H1 (cell line): ENCODE results near the gene PRKN. TPM values are rescaled to one million over a fixed set of nuclear protein-coding genes. Genes with fewer than 3 reads are reported as not detected.

Experiments
- POU5F1 ChIP-seq: IDR thresholded peaks from 2 replicates; pipeline ENCODE4 v1.6.1; 2011; ENCODE audit warnings: low read depth, mild to moderate bottlenecking, low read length, moderate library complexity
- RNF2 ChIP-seq: fragments of 200-900, 300-1000 bp; sonication (generic); IDR thresholded peaks from 2 replicates; pipeline ENCODE4 v1.7.1; 2016; ENCODE audit warnings: borderline replicate concordance, low read depth, mild to moderate bottlenecking, antibody characterized with exemption, low read length; ENCODE audit not compliant: poor library complexity, severe bottlenecking; ENCODE audit errors: missing control alignments
- polyA plus RNA-seq, 7 experiments: library from polyadenylated mRNA; depleted of rRNA in 3 of 7; stranded (reverse) in 5 of 7; unstranded in 2 of 7; fragments of >200 nt in 5 of 7; fragments of 200-250 nt in 2 of 7; gene quantifications; 1 replicate in 5 of 7; 2 replicates in 1 of 7; 4 replicates in 1 of 7; pipeline versions ENCODE4 v1.2.1 to v1.2.3, GENCODE V29; 2011 to 2013; ENCODE audit warnings: missing spikeins in 2 of 7, mixed read lengths in 2 of 7
- total RNA-seq: library from RNA; stranded (reverse); fragmentation: NEBNext Ultra II Directional; extraction: Animal tissue kit (Norgen Biotek cat#: 25700); gene quantifications from 2 replicates; pipeline ENCODE4 v1.2.1, GENCODE V29; 2021
- TF ChIP-seq, protein P1 (sequence below): IDR thresholded peaks from 2 replicates; pipeline ENCODE4 v1.6.1; 2012; ENCODE audit warnings: inconsistent platforms

Gene PRKN
- total and polyA plus RNA-seq, 2 of the 8 experiments (the other 6 are each of a cell fraction or from before 2014, with no cell fraction given) = 0.13 to 0.29 TPM

GRCh38 chr6:161548713-161549296, 1178.8 kb downstream of the PRKN start (continued):
- TF ChIP-seq RNF2 (no peak), POU5F1 (no peak)
- TF ChIP-seq, protein P1, sequence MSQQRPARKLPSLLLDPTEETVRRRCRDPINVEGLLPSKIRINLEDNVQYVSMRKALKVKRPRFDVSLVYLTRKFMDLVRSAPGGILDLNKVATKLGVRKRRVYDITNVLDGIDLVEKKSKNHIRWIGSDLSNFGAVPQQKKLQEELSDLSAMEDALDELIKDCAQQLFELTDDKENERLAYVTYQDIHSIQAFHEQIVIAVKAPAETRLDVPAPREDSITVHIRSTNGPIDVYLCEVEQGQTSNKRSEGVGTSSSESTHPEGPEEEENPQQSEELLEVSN = no peak
